ENCODE data around the gene PKIG.

PKIG gene

DNA sequence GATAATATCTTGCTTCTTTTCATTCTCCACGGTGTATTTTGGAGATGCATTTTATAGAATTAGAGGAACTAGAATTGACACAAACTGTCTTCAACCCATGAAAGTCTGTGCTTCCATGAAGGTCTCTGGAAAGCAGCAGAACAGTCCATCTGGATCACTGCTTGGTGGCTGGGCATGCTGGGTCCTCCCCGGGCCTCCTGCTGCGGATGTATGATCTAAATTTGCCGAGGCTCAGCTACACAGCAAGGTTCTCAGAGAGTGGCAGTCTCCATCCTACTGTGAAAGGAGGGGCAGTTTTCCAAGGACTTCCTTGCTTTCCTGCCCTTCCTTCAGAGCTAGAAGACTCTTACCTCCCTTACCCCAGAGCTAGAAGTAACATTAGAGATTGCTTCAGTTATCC, 15.1 kb downstream of the PKIG start:
- Histone ChIP-seq H3K36me3 (ENCODE audit: insufficient read depth, low read length) (no peaks in the 10 kb centered on the region), H3K4me2 (ENCODE audit: low read depth, low read length, poor library complexity, severe bottlenecking) (no peak overlapping the region), H2AFZ (ENCODE audit: low read length) (no peak overlapping the region), H3K9me3 (ENCODE audit: insufficient read depth, low read depth, low read length) (no peaks in the 10 kb centered on the region), H3K4me3 (ENCODE audit: low read length, poor library complexity, severe bottlenecking) (no peak overlapping the region), H3K79me2 (ENCODE audit: insufficient read depth, low read length) (peaks cover 29% of the 10 kb centered on the region), H3K4me1 (ENCODE audit: insufficient read depth, low read length, poor library complexity, severe bottlenecking) (peaks cover 45% of the 10 kb centered on the region), H4K20me1 (ENCODE audit: insufficient read depth, low read length, poor library complexity, severe bottlenecking) (no peaks in the 10 kb centered on the region), H3K9me2 (replicated peaks; ENCODE audit: low read depth, low read length) (no peaks in the 10 kb centered on the region), H3K27me3 (ENCODE audit: insufficient read depth, low read length, poor library complexity, severe bottlenecking) (no peaks in the 10 kb centered on the region), H3K9ac (ENCODE audit: low read depth, low read length, poor library complexity, severe bottlenecking) (peak overlapping the region; percentile 75), H3F3A (ENCODE audit: low read depth) (no peaks in the 10 kb centered on the region)
- no peak for TF ChIP-seq EZH2phosphoT487 (IDR thresholded peaks at IDR 0.05; ENCODE audit: borderline replicate concordance)
- TF ChIP-seq, protein P1, sequence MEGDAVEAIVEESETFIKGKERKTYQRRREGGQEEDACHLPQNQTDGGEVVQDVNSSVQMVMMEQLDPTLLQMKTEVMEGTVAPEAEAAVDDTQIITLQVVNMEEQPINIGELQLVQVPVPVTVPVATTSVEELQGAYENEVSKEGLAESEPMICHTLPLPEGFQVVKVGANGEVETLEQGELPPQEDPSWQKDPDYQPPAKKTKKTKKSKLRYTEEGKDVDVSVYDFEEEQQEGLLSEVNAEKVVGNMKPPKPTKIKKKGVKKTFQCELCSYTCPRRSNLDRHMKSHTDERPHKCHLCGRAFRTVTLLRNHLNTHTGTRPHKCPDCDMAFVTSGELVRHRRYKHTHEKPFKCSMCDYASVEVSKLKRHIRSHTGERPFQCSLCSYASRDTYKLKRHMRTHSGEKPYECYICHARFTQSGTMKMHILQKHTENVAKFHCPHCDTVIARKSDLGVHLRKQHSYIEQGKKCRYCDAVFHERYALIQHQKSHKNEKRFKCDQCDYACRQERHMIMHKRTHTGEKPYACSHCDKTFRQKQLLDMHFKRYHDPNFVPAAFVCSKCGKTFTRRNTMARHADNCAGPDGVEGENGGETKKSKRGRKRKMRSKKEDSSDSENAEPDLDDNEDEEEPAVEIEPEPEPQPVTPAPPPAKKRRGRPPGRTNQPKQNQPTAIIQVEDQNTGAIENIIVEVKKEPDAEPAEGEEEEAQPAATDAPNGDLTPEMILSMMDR (conservative IDR thresholded peaks at IDR 0.05; ENCODE audit: low read length) = no peak

DNA sequence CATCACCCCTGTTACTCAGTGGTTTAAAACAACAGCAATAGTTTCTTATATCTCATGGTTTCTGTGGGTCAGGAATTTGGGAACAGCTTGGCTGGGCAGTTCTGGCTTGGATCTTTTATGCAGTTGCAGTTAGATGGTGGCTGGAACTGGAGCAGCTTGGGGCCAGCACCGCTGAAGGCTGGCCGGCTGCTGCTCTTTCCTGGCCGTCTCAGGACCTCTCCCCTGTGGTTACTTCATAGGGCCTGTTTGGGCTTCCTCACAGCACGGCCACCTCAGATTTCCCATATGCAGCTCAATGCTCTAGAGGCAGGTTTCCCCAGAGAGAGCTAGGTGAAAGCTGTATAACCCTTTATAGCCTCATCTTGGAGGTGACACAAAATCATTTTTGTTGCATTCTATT, 15.6 kb downstream of the PKIG start:
- Histone ChIP-seq H3K27me3 (ENCODE audit: insufficient read depth, low read length, poor library complexity, severe bottlenecking) (no peaks in the 10 kb centered on the region), H3K9me3 (ENCODE audit: insufficient read depth, low read depth, low read length) (no peaks in the 10 kb centered on the region), H3K9ac (ENCODE audit: low read depth, low read length, poor library complexity, severe bottlenecking) (peak overlapping the region; percentile 75), H3K4me2 (ENCODE audit: low read depth, low read length, poor library complexity, severe bottlenecking) (peak overlapping the region; percentile 83), H3K79me2 (ENCODE audit: insufficient read depth, low read length) (peaks cover 29% of the 10 kb centered on the region), H3K4me1 (ENCODE audit: insufficient read depth, low read length, poor library complexity, severe bottlenecking) (peaks cover 46% of the 10 kb centered on the region), H3K36me3 (ENCODE audit: insufficient read depth, low read length) (no peaks in the 10 kb centered on the region), H3K4me3 (ENCODE audit: low read length, poor library complexity, severe bottlenecking) (peak overlapping the region; percentile 71), H4K20me1 (ENCODE audit: insufficient read depth, low read length, poor library complexity, severe bottlenecking) (no peaks in the 10 kb centered on the region), H2AFZ (ENCODE audit: low read length) (0 out of 2 replicates have a peak overlapping the region, but pooled peaks have one; percentile 0), H3F3A (ENCODE audit: low read depth) (no peaks in the 10 kb centered on the region), H3K9me2 (replicated peaks; ENCODE audit: low read depth, low read length) (no peaks in the 10 kb centered on the region)
- no peak for TF ChIP-seq EZH2phosphoT487 (IDR thresholded peaks at IDR 0.05; ENCODE audit: borderline replicate concordance)
- TF ChIP-seq, protein P1 (conservative IDR thresholded peaks at IDR 0.05; ENCODE audit: low read length) = no peak

DNA sequence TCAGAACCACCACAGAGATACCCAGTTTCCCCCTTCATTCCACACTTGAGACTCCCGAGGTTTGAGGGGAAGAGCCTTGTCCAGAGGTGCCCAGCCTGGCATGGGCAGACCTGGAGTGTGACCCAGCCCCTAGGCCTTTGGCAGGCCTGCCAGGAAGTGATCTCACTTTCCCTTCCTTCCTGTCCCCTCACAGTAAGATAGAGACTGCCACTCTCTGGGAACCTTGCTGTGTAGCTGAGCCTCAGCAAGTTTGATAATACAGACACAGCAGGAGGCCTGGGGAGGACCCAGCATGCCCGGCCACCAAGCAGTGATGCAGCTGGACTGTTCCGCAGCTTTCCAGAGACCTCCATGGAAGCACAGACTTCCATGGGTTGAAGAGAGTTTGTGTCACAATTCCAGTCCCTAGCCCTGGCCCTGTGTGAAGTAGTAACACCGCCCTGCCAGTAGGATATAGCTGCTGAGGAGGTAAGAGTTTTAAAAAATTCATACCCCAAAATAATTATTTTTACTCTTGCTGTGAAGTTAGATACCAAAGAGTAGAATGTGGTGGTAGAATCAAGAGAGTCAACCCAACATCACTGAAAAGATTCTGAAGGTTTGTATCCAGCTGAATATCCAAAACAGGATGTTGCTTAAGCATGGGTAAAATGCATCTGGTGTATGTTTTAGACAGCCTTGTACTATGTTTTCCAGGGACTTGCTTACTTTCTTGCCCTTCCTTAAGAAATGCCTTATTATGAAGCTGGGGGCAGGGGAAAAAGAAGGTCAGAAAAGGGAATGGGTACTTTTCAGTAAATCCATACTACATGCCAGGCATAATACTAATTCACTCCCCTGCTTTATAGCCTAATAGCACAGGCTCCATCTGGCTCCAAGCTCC, 16.3 kb downstream of the PKIG start:
- Histone ChIP-seq H2AFZ (ENCODE audit: low read length) (0 out of 2 replicates have a peak overlapping the region, but pooled peaks have one; percentile 0), H3K9me2 (replicated peaks; ENCODE audit: low read depth, low read length) (no peaks in the 10 kb centered on the region), H3K36me3 (ENCODE audit: insufficient read depth, low read length) (no peaks in the 10 kb centered on the region), H3F3A (ENCODE audit: low read depth) (no peaks in the 10 kb centered on the region), H3K27me3 (ENCODE audit: insufficient read depth, low read length, poor library complexity, severe bottlenecking) (no peaks in the 10 kb centered on the region), H3K79me2 (ENCODE audit: insufficient read depth, low read length) (peaks cover 29% of the 10 kb centered on the region), H3K9me3 (ENCODE audit: insufficient read depth, low read depth, low read length) (no peaks in the 10 kb centered on the region), H3K4me3 (ENCODE audit: low read length, poor library complexity, severe bottlenecking) (peak overlapping the region; percentile 71), H3K9ac (ENCODE audit: low read depth, low read length, poor library complexity, severe bottlenecking) (peak overlapping the region; percentile 75), H3K4me1 (ENCODE audit: insufficient read depth, low read length, poor library complexity, severe bottlenecking) (peaks cover 50% of the 10 kb centered on the region), H4K20me1 (ENCODE audit: insufficient read depth, low read length, poor library complexity, severe bottlenecking) (no peaks in the 10 kb centered on the region), H3K4me2 (ENCODE audit: low read depth, low read length, poor library complexity, severe bottlenecking) (peak overlapping the region; percentile 83)
- TF ChIP-seq, protein P1 (conservative IDR thresholded peaks at IDR 0.05; ENCODE audit: low read length) = peak; percentile 56
- no peak for TF ChIP-seq EZH2phosphoT487 (IDR thresholded peaks at IDR 0.05; ENCODE audit: borderline replicate concordance)

All from Loucy (cell line).